B cell (primary cell): ENCODE measurements around the gene RECQL. TPM values are rescaled to one million over a fixed set of nuclear protein-coding genes. Genes with fewer than 3 reads are reported as not detected.

Experiments
- ATAC-seq: fragments of 200-7000 bp; cut with Tn5 transposase; one replicate; pipeline ENCODE4 v1.10.0; 2021; ENCODE audit warnings: low read depth, mild to moderate bottlenecking, moderate number of reproducible peaks, moderate library complexity
- CTCF ChIA-PET: fragments of 350-600 bp; sonication (Branson Sonifier 250); formaldehyde crosslinking; loops from one replicate; lab custom pipeline; 2021; ENCODE audit warnings: antibody characterized with exemption, inconsistent platforms; lab: Charles Lee
- POLR2A ChIA-PET: fragments of 350-600 bp; sonication (Branson Sonifier 250); formaldehyde crosslinking; loops from one replicate; lab custom pipeline; 2021; ENCODE audit warnings: antibody characterized with exemption; lab: Charles Lee
- DNase-seq: peaks from one replicate; pipeline ENCODE4 v3.0.0; 2013
- H2AFZ ChIP-seq: 2 replicates; pipeline ENCODE4 v1.6.1; 2012; ENCODE audit warnings: mild to moderate bottlenecking, low read depth, low read length; ENCODE audit not compliant: insufficient read depth, poor library complexity, severe bottlenecking
- H3K27ac ChIP-seq, 2 donors: 1 replicate in 1 of 2; 2 replicates in 1 of 2; pipeline ENCODE4 v1.5.1; 2012 to 2013; ENCODE audit warnings: low read length in 2 of 2, mild to moderate bottlenecking in 2 of 2, moderate library complexity in 1 of 2
- H3K27me3 ChIP-seq, 4 experiments: fragments of 200-600 bp in 1 of 4; sonication (generic) in 1 of 4; replicated peaks in 1 of 4; 1 replicate in 2 of 4; 2 replicates in 2 of 4; pipeline versions ENCODE4 v1.6.1 to v1.7.0; 2013 to 2016; ENCODE audit warnings: low read length in 3 of 4, mild to moderate bottlenecking in 2 of 4, mixed read lengths in 1 of 4, moderate library complexity in 1 of 4; ENCODE audit not compliant: insufficient read depth in 4 of 4, control insufficient read depth in 3 of 4; ENCODE audit errors: control extremely low read depth in 1 of 4
- H3K36me3 ChIP-seq, 2 experiments: replicated peaks in 1 of 2; 1 replicate in 1 of 2; 2 replicates in 1 of 2; pipeline versions ENCODE4 v1.6.1 to v1.7.1; 2013; ENCODE audit warnings: low read length in 1 of 2; ENCODE audit not compliant: insufficient read depth in 2 of 2, control insufficient read depth in 1 of 2; ENCODE audit errors: control extremely low read depth in 1 of 2, extremely low read depth in 1 of 2
- H3K4me1 ChIP-seq, 2 donors: fragments of 200-600 bp in 1 of 2; sonication (generic) in 1 of 2; 1 replicate in 1 of 2; 2 replicates in 1 of 2; pipeline versions ENCODE4 v1.5.1 to v1.6.1; 2013 to 2017; ENCODE audit warnings: low read length in 2 of 2; ENCODE audit not compliant: control insufficient read depth in 2 of 2, insufficient read depth in 2 of 2
- H3K4me2 ChIP-seq: replicated peaks from 2 replicates; pipeline ENCODE3; 2012; ENCODE audit warnings: mild to moderate bottlenecking, low read depth, low read length; ENCODE audit not compliant: poor library complexity, severe bottlenecking
- H3K4me3 ChIP-seq, 5 experiments: fragments of 200-600 bp in 1 of 5; sonication (generic) in 1 of 5; 1 replicate in 3 of 5; 2 replicates in 2 of 5; pipeline versions ENCODE4 v1.5.1 to v1.7.0; 2011 to 2016; ENCODE audit warnings: low read length in 4 of 5, mild to moderate bottlenecking in 4 of 5, low read depth in 2 of 5, control low read depth in 1 of 5, moderate library complexity in 1 of 5; ENCODE audit not compliant: insufficient read depth in 1 of 5; ENCODE audit errors: control extremely low read depth in 1 of 5, extremely low read depth in 1 of 5
- H3K79me2 ChIP-seq: fragments of 200-600 bp; sonication (generic); one replicate; pipeline ENCODE4 v1.6.0; 2016; ENCODE audit warnings: low read length; ENCODE audit not compliant: control insufficient read depth, insufficient read depth
- H3K9ac ChIP-seq: fragments of 200-600 bp; sonication (generic); 2 replicates; pipeline ENCODE4 v1.6.1; 2017; ENCODE audit warnings: mild to moderate bottlenecking, low read length, moderate library complexity
- H3K9me3 ChIP-seq, 3 donors: one replicate each; pipeline versions ENCODE4 v1.6.1 to v1.7.1; 2013; ENCODE audit warnings: low read length in 2 of 3; ENCODE audit not compliant: control insufficient read depth in 2 of 3, insufficient read depth in 1 of 3; ENCODE audit errors: control extremely low read depth in 1 of 3
- H4K20me1 ChIP-seq: 2 replicates; pipeline ENCODE4 v1.6.0; 2012; ENCODE audit warnings: mild to moderate bottlenecking, low read length; ENCODE audit not compliant: insufficient read depth, control insufficient read depth, poor library complexity, severe bottlenecking
- H3K27ac Mint-ChIP-seq: one replicate; pipeline ENCODE4 v1.8.0; 2021; ENCODE audit warnings: mixed read lengths
- H3K27me3 Mint-ChIP-seq: one replicate; pipeline ENCODE4 v1.8.0; 2021; ENCODE audit warnings: mixed read lengths
- H3K4me1 Mint-ChIP-seq: one replicate; pipeline ENCODE4 v1.8.0; 2021; ENCODE audit warnings: mixed read lengths
- H3K4me3 Mint-ChIP-seq: one replicate; pipeline ENCODE4 v1.8.0; 2021; ENCODE audit warnings: mixed read lengths
- H3K9me3 Mint-ChIP-seq: one replicate; pipeline ENCODE4 v1.8.0; 2022; ENCODE audit warnings: mixed read lengths; ENCODE audit not compliant: insufficient read depth
- EZH2 ChIP-seq: IDR thresholded peaks from 2 replicates; pipeline ENCODE4 v1.6.1; 2012; ENCODE audit warnings: borderline replicate concordance, low read depth, mild to moderate bottlenecking, moderate library complexity, low read length; ENCODE audit not compliant: insufficient read depth, poor library complexity, severe bottlenecking
- WGBS: methylation state at CpG from one replicate; pipeline ENCODE4 v1.1.5; 2013; ENCODE audit warnings: missing lambda C conversion rate; ENCODE audit not compliant: insufficient coverage; 5-methylcytosine and 5-hydroxymethylcytosine counted together
- intact Hi-C: fragments of 100-400 bp; cut with micrococcal nuclease; formaldehyde crosslinking; loops from one replicate; pipeline ENCODE4 v1.10.0; 2022
- polyA plus RNA-seq: library from polyadenylated mRNA; depleted of rRNA; stranded (reverse); fragments of >200 nt; gene quantifications from 2 replicates; pipeline ENCODE4 v1.2.3, GENCODE V29; 2012
- total RNA-seq, 2 donors: library from RNA; stranded (reverse); fragments of 120-200 nt in 1 of 2; gene quantifications; 1 replicate in 1 of 2; 2 replicates in 1 of 2; pipeline versions ENCODE4 v1.2.3 to v1.2.4, GENCODE V29; 2013 to 2022
- TF ChIP-seq, protein P1 (sequence below): fragments of 200-600 bp; IDR thresholded peaks from one replicate; pipeline ENCODE4 v1.8.0; 2022; ENCODE audit warnings: antibody characterized with exemption, mild to moderate bottlenecking

The RECQL gene
- total and polyA plus RNA-seq, 2 donors (not counting 1 experiment from before 2014, with no cell fraction given), result 13.9 to 54.8 TPM

DNA sequence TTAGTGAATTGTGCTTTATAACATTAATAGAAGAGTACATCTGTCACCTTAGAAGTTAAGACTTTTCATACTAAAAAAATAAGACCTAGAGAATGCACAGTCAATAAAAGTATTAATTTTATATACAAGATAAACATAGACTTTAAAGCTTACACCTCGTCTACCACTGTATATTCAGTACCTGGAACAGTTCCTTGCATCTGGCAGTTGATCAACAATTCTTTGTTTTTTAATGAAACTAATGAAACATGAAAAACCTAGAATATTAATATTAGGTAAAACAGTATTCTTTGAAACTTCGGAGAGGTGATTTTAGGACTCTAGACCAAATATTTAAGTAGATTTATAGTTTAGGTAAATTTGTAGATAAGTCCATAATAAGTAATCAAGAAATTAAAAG is 4.5 kb upstream of the RECQL start:
- Mint-ChIP-seq H3K9me3 (no peaks in the 10 kb centered on the region), H3K27ac (no peak overlapping the region), H3K4me3 (no peak overlapping the region), H3K4me1 (peaks cover 39% of the 10 kb centered on the region), H3K27me3 (no peaks in the 10 kb centered on the region)
- Histone ChIP-seq H4K20me1 (peaks cover 12% of the 10 kb centered on the region), H3K27me3 (no peaks in the 10 kb centered on the region), H2AFZ (no peak overlapping the region), H3K9ac (no peak overlapping the region), H3K27ac (no peak overlapping the region), H3K4me1 (peaks cover 24% of the 10 kb centered on the region in 2 donors), H3K9me3 (no peaks in the 10 kb centered on the region), H3K4me3 (no peak overlapping the region), H3K36me3 (peaks cover 3 to 11% of the 10 kb centered on the region in 2 experiments), H3K4me2 (no peak overlapping the region), H3K79me2 (peaks cover 44% of the 10 kb centered on the region)
- no peak for DNase-seq
- no peak for ATAC-seq
- ChIA-PET CTCF (no interaction called here), POLR2A (no interaction called here)
- TF ChIP-seq, protein P1, sequence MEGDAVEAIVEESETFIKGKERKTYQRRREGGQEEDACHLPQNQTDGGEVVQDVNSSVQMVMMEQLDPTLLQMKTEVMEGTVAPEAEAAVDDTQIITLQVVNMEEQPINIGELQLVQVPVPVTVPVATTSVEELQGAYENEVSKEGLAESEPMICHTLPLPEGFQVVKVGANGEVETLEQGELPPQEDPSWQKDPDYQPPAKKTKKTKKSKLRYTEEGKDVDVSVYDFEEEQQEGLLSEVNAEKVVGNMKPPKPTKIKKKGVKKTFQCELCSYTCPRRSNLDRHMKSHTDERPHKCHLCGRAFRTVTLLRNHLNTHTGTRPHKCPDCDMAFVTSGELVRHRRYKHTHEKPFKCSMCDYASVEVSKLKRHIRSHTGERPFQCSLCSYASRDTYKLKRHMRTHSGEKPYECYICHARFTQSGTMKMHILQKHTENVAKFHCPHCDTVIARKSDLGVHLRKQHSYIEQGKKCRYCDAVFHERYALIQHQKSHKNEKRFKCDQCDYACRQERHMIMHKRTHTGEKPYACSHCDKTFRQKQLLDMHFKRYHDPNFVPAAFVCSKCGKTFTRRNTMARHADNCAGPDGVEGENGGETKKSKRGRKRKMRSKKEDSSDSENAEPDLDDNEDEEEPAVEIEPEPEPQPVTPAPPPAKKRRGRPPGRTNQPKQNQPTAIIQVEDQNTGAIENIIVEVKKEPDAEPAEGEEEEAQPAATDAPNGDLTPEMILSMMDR, result no peak
- no peak for TF ChIP-seq EZH2
- intact Hi-C loops, result no loop called here
- no CpG with 5 or more reads among the region's 2 CpGs for WGBS

GRCh38 chr12:21502872-21503271 is 1.4 kb upstream of the RECQL start:
- CTCF ChIA-PET, result no interaction called here
- no peak for ATAC-seq

More at GRCh38 chr12:21502872-21503271, 1.4 kb upstream of the RECQL start:
- Histone ChIP-seq H4K20me1 (peaks cover 12% of the 10 kb centered on the region), H3K4me3 (peak overlapping the region in 1 of 5 experiments; percentile 97), H3K27me3 (no peaks in the 10 kb centered on the region), H3K9ac (peak overlapping the region; percentile 96), H3K27ac (peak overlapping the region in 1 of 2 donors; percentile 89), H3K4me1 (peaks cover 26 to 28% of the 10 kb centered on the region in 2 donors), H2AFZ (no peak overlapping the region), H3K9me3 (no peaks in the 10 kb centered on the region), H3K4me2 (peak overlapping the region; percentile 87), H3K79me2 (peaks cover 70% of the 10 kb centered on the region), H3K36me3 (peaks cover 2 to 13% of the 10 kb centered on the region in 2 experiments)
- WGBS, result no CpG with 5 or more reads among the region's 1 CpG
- peaks cover 37% of the 10 kb centered on the region for H3K4me1 Mint-ChIP-seq
- POLR2A ChIA-PET, result no interaction called here
- H3K27ac Mint-ChIP-seq, result no peak overlapping the region
- DNase-seq, result no peak
- H3K9me3 Mint-ChIP-seq, result no peaks in the 10 kb centered on the region
- H3K27me3 Mint-ChIP-seq, result no peaks in the 10 kb centered on the region
- TF ChIP-seq, protein P1, result no peak
- no peak for TF ChIP-seq EZH2
- no peak overlapping the region for H3K4me3 Mint-ChIP-seq
- intact Hi-C loops, result loop anchor here (5.0 kb wide), 1 partner anchor 1039 kb away; the partner anchor contains the start of gene C2CD5
